GM21367 (cell line): ENCODE results near the gene GLIS1.

Source experiments
- ATAC-seq: cut with Tn5 transposase; IDR thresholded peaks from one replicate; pipeline ENCODE4 v1.9.1; 2021; ENCODE audit not compliant: unreplicated experiment

Gene GLIS1

DNA sequence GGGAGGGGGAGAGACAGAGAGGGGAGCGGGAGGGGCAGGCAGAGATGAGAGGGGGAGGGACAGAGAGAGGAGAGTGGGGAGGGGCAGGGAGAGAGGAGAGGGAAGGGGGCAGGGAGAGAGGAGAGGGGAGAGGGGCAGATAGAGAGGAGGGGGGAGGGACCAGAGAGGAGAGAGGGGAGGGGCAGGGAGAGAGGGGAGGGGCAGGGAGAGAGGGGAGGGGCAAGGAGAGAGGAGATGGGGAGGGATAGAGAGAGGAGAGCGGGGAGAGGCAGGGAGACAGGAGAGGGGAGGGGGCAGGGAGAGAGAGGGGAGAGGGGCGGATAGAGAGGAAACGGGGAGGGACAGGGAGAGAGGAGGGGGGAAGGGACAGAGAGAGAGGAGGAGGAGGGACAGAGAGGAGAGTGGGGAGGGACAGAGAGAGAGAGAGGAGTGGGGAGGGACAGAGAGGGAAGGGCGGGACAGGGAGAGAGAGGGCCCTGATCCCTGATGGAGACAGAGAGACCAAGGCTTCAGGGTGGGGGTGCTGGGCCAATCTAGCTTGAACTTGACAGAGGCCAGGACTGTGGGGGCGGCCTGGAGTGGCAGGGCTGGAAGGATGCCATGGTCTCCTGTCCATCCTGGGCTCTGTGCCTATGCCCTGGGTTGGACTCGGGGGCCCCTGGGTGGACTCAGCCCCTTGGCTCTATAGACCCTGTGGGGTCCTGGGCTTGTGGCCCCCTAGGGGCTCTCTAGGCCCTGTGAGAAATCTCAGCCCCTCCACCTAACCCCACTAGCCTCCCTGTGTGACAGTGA, 236.1 kb downstream of the GLIS1 start:
- no peak for ATAC-seq

DNA sequence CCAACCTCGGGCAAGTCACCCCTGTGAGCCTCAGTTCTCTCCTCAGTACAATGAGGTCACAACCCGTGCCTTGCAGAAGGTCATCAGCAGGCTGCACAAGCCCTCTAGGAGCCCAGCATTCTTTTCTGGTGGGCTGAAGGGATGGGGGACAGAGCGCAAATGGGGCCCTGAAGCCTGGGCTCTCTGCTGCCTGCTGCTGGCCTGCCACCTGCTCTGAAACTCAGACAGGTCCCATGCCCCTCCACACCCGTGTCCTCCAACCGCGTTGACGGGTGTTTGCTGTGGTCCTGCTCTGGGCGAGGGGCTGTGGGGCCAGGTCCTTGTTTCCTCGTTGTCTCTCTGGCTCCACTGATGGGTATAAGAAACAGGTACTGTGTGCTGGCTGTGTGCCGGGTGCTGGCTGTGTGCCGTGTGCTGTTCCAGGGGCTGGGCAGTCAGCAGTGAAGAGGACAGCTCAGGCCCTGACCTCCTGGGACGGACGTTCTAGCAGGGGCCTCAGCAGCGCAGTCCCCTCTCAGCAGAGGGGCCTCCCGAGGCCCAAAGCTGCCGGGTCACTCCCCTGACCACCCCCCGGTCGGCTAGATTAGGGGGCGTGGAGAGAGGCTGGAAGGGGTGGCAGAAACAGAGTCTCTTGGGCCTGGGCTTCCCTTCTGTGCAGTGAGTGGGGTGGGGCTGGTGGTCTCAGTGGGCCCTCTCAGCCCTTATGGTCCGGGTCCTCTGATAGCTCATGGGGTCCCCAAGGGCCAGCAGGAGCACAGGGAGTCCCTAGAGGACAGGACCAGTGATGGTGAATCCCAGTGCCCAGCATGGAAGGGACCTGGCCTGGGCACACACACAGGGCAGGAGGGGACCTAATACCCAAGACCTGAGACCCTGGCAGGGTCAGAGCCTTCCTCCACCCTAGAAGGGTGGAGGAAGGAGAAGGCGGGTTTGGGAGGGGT, 237.6 kb downstream of the GLIS1 start:
- ATAC-seq: no peak

DNA sequence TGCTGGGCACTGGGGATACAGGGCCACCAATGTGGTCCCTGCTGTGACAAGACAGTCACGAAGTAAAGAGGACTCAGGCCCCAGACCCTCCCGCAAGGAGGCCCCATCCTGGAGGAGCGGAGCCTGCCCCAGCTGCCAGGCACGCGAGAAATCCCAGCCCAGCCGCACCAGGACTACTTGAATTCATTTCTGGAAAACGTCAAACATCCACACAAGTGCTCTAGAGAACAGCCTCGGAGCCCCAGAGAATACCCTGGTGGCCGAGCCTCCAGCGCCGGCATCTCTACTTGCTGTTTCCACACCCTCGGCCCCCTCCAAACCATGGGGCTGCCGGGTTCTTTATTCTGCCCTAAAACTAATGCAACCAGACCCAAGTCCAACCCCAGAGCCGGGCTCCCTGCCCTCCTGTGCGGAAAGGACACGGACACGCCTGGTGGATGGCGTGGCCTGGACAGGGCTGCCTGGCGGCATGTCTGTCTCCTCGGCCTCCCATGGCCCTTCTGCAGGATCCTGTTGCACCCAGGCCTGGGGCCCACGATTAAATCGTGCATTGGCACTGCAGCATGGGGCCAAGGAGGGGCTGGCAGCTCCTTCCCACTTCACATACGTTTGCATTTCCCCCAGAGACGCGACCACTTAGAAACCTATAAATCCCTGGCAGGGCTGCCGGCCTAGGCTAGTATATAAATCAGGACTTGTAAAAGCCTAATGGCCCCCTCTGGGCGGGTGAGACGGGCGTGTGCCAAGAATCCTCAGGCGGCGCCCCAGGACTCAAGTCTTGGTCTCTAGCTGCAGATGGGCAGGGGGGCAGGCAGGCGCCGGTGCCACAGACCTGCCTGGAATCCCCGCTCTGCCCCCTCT, 238.5 kb downstream of the GLIS1 start:
- no peak for ATAC-seq

DNA sequence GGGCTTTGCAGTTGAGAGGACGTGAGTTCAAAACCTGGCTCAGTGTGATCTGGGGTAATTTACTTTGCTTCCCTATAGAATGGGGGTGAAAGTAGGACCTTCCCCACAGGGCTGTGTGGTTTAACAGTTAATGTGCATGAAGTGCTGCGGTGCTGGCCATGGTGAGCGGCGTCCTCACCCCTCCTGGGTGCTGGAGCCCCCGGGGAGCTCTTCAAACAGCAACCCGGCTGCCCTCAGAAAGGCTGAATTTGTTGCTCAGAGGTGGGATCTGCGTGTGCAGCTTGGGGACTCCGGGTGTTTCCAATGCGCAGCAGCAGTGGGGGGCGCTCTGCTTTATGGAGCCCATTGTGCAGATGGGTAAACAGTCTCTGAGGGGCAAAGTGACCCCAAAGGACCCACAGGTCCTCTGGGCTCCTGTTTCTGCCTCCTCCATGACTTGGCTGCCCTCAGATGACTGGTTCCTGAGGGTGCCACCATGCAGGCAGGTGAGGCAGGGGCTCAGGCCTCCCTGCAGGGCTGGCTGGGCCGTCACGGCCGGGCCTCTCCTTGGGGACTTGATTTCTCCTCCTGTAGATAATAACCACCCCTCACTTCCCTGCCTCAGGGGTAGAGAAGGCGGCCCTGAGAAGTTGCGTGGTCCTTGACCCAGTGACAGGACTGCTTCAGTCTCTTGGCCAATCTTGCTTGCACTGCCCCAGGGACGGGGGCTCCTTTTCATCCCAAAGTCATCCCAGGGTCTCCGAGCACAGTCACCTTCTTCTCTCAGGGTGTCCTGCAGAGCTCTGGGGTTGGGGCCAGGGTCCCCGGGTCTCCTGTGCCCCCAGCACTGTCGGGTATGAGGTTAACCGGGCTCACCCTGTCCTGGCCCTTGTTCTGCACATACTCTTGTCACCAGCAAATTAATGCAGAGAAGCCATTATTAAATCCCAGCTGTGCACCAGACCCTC, 239.4 kb downstream of the GLIS1 start:
- ATAC-seq: no peak

DNA sequence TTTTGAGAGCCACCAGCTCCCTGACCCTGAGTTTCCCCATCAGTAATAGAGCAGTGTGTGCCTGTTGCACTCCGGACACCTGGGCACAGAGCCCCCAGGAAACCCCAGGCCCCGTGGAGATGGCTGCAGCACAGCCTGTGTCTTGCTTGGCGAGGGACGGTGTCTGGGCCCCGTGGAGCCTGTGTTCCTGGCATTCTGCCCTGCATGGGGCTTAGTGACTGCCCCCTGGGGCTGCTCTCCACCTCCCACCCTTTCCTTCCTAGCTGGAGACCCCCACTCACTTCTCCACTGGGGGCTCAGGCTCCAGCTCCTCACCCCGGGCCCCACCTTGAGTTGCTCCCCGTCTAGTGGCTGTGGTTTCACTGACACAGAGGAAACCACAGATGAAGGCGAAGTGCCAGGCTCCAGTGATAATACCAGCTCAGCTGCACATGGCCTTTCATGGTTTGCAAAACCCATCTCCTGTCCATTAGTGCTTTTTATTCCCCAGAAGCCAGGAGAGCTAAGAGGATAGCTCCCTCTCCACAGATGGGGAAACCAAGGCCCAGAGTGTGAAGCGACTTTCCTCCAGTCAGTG, 240.3 kb downstream of the GLIS1 start:
- no peak for ATAC-seq

DNA sequence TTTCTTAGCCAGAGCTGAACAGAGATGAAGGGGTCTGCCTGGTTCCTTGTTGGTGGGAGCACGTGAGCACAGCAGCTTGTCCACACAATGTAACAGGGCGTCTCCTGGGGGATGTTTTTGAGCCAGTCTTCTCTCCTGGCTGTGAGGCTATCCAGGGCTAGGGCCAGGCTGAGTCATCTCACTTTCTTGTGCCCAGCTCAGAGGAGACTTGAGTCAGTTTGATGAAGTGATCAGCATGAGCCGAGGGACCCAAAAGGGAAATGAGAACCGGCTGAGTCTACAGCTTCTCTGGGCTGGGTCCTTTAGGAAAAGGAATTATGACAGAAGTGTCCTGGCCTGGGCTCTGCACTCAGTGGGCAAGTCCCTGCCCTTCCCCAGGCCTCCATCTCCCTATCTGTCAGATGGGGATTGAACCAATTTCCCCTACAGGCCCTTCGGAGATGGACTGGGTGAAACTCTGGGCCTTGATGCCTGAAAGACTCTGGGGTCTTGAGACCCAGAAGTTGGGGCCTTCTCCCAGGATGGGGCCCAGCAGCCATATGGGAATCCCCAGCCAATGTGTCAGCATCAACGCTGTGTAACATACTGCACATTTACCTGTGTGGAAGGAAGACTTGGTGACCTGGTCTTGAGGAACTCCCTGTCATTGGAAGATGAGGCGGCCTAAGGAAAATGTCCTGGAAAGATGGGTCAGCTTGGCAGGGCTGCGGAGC, 243.2 kb downstream of the GLIS1 start:
- no peak for ATAC-seq

DNA sequence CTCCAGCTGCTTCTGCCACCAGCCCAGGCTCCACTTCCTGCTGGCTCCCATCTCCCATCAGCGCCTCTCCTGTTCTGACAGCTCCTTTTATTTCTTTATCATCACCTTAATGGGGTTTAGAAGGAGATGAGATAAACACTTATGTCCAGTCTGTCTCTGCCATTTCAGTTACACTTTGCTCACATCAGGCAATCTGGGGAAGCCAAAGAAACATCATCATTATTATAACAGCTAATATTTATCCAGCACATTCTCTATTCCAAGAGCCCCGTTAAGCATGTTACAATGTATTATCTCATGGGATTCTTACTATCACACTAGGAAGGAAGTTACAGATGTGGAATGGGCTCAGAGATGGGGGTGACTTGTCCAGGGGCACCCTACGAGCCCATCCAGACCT, 248.6 kb downstream of the GLIS1 start:
- no peak for ATAC-seq

DNA sequence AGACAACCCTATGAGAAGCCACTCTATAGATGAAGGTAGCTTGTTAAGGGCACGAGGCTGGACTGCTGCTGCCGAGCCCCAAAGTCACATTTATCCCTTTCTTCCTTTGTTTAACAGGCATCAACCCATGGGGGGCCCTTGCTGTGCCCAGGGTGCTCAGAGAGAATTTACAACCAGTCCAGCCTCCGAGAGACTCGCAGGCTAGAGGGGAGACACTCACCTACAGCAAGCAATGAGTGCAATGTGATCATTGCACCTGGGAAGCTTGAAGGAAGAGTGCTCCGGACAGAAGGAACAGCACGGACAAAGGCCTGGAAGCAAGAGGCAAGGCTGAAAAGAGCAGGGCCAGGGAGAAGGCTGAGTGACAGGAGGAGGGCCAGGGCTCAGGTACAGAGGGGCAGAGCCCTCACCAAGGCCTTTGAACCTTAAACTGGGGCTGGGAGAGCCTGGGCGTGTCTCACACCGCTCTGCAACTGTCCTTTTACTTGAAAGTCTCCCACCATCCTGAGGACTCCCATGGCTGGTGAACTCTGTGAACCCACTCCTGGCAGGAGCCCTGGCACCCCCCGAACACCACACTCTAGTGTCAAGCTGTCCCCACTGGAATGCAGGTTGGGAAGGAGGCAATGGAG, 252.5 kb downstream of the GLIS1 start:
- no peak for ATAC-seq

DNA sequence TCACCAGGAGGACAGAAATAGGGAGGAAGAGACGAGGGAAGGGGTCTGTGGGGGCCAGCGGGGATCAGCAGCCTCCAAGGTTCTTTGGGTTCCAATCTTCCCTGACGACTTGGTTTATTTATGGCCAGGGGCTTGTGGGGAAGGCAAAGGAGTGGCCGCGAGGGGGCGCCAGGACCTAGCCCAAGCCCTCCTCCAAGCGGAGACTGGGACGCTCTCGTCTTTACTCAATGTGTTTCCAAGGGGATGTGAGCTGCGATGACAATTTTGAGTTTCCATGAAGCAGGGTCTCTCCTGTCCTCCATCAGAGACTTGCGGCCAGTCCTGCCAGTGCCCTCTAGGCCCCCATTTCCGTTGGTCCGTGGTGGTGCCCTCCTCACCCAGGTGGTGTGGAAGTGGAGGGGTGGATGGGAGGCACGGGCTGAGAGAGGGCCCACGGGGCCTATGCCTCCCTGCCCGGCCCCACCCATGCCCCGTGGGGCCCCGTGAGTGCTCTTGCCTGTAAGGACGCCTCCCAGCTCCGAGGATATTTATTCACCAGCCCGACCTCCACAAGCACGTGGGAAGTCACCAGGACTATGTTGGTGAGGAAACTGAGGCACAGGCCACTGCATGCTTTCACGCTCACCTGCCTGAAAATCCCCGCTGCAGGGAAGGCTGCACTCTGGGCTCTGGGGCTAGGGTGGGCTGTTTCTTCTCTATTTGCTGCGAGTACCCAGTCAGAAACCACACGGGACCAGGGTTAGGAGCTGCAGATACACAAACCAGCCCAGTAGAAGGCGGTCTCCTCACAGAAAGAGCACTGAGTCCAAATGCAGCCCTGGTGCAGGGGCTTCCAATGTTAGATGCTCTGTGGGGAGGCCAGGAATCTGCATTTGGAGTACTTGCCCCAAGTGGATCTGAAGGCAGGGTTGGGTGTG, 253.2 kb downstream of the GLIS1 start:
- ATAC-seq: no peak

DNA sequence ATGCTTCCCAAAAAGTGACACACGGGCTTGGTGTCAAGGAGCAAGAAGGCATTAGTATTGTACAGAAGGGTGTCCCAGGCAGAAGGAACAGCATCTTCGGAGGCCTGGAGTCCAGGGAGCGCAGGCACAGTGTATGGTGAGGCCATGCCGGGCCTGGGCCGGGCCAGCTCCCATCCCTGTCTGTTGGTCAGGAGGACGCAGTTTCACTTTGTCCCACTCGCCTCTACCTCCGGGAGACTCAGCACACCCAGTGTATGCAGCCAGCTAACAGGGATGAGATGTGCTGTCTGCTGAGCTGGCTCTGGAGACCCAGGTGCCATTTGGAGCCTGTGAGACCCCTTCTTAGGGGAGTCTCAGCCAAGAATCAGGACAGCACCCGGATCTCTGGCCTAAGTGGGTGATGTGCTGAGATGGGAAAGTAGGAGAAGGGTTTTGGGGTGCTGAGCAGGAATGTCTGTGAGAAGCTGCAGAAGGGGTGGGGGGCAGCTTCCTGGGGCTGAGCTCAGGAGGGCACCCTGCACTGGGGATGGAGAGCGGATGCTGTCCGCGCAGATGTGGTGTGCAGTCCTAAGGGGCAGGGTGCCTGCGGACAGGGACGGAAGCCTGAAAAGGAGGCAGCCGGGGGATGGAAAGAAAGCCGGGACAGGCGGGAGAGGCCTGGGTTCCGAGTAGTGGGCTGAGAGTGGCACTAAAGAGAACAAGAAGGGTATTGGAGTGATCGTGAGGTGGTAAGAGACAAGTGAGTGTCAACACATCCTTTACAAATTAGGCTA, 254.1 kb downstream of the GLIS1 start:
- ATAC-seq: no peak

DNA sequence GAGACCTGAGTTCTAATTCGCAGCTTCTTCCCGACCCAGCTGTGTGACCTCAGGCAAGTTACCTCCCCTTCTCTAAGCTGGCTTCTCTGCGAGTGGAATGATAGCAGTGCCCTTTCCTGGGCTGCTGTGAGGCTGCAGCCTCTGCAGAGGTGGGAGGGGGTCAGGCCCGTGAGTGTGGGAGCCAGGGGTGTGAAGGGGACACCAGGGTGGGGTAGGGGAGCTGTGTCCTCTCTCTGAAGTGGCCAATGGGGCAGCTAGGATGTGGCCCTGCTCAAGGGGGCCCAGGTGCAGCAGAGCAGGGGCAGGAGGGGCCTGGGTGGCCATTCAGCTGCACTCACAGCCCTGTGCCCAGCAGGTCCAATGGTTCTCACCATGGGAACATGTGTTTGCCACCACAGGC, 255.3 kb downstream of the GLIS1 start:
- ATAC-seq: no peak

DNA sequence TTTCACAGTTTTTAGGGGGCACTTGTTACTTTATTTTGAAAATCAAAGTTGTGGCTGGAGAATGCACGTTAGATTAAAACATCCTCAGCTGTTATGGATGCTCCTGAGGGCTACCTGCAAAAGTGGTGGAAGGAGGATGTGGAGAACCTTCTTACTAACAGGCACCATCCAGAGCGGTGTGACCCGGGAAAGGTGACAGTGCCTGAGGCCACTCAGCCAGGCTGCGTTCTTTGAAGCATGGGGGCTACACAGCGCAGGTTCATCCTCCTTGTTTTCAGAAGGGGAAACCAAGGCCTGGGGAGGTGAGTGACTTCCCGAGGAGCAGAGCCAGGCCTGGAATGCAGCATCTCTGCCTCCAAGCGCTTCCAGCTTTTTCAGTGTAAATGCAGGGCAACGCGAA, 255.8 kb downstream of the GLIS1 start:
- no peak for ATAC-seq

DNA sequence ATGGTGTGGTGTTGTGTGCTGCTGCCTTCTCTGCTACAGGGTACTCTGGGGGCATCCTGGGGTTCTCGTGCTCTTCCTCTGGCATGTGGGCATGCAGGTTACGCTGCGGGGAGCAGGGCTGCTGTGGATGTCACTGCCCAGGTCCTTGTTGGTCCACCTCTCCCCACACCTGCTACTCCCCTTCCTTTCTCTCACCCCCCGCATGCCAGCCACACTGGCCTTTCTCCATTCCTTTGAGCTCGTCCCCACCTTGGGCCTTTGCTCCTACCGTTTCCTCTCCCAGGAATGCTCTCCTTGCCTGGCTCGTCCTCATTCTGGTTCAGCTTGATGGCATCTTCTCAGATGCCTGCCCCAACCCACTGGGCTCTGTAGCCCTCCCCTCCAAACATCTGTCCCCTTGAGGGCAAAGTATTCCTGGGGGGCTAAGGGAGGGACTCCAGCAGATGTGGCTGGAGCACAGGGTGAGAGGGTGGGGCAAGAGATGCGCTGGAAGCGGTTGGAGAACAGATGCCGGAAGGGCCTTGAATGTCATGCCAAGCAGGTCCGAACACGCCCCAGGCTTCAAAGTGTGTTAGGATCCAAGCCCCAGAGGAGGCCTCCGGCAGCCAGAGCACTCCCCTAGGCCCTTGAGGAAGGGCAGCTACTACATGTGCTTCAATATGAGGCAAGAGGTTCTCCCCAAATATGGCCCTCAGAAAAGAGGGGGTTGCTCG, 256.4 kb downstream of the GLIS1 start:
- ATAC-seq: no peak

DNA sequence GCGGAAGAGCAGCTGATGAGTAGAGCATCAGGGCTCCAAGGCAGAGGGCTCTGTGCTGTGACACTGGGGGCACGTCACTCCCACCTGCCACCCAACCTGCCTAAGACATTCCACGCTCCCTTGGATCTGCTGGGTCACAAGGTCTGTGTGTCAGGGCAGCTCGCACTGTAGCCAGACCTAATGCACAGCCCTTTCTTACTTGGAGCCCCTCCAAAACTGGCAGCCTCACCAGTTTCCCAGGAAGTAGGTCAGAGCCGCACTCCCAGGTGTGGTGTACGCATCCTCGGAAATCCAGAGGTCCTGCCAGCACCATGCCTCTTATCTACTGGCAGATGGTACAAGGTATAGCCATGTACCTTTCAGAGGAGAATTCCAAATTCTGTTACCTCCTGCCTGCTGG, 257.5 kb downstream of the GLIS1 start:
- ATAC-seq: no peak

DNA sequence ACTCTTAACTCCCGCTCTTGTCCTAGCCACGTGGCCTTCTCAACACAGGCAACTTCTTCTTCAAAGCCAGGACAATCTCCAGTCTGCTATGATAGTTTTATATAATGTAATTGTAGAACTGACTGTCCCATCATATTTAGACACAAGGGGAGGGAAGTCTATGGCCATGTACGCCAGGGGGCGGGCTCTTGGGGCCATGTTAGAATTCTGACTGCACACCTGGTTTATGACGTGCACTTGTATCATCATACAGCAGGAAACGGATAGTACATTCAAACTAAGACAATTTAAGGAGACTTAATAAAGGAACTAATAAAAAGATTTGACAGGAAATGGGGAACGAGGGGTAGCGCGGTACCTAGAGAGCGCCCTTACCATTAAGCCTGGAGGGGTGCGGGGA, 258.3 kb downstream of the GLIS1 start:
- ATAC-seq: no peak

DNA sequence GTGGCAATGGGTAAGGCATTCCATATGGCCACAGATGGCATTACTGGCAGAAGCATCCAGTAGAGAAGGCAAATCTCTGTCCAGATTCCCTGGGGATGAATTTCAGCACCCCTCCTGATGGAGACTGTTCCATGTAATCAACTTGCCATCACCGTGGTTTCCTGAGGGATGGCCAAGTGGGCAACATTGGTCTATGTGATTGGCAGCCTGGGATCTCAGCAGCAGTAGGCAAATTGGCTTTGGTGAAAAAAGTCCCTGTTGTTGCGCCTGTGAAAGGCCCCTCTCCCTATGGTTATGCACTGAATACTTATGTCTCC, 260.5 kb downstream of the GLIS1 start:
- no peak for ATAC-seq
